OCI-LY1 (cell line): ENCODE results near the gene PHLDB2.

Experiments
- H2AFZ ChIP-seq: fragments of 200-600 bp; sonication (generic), shearing (Covaris generic); 2 replicates; pipeline ENCODE4 v1.6.0; 2014; ENCODE audit warnings: antibody characterized with exemption, mild to moderate bottlenecking, low read length
- H3F3A ChIP-seq: fragments of 200-600 bp; sonication (generic), shearing (Covaris generic); 2 replicates; pipeline ENCODE4 v1.6.0; 2014; ENCODE audit warnings: mild to moderate bottlenecking, antibody characterized with exemption, low read length, moderate library complexity; ENCODE audit not compliant: insufficient read depth
- H3K27ac ChIP-seq: fragments of 200-600 bp; sonication (generic); 2 replicates; pipeline ENCODE4 v1.5.1; 2014; ENCODE audit warnings: low read length, mixed run types, mild to moderate bottlenecking, low read depth; ENCODE audit not compliant: poor library complexity, severe bottlenecking
- H3K27me3 ChIP-seq: fragments of 200-600 bp; sonication (generic); 2 replicates; pipeline ENCODE4 v1.6.0; 2014; ENCODE audit warnings: antibody characterized with exemption, mild to moderate bottlenecking, low read length, moderate library complexity; ENCODE audit not compliant: insufficient read depth
- H3K36me3 ChIP-seq: fragments of 200-600 bp; sonication (generic); 2 replicates; pipeline ENCODE4 v1.6.1; 2014; ENCODE audit warnings: mild to moderate bottlenecking, antibody characterized with exemption, low read length, moderate library complexity, mixed read lengths; ENCODE audit not compliant: insufficient read depth
- H3K4me1 ChIP-seq: fragments of 200-600 bp; sonication (generic); 2 replicates; pipeline ENCODE4 v1.5.1; 2014; ENCODE audit warnings: mild to moderate bottlenecking, low read length, moderate library complexity; ENCODE audit not compliant: insufficient read depth, severe bottlenecking
- H3K4me2 ChIP-seq: fragments of 200-600 bp; sonication (generic), shearing (Covaris generic); 2 replicates; pipeline ENCODE4 v1.6.1; 2014; ENCODE audit warnings: low read length
- H3K4me3 ChIP-seq: fragments of 200-600 bp; sonication (generic); 2 replicates; pipeline ENCODE4 v1.5.1; 2014; ENCODE audit warnings: low read length, low read depth, mild to moderate bottlenecking, mixed read lengths; ENCODE audit not compliant: poor library complexity, severe bottlenecking
- H3K79me2 ChIP-seq: fragments of 200-600 bp; shearing (Covaris generic); 2 replicates; pipeline ENCODE4 v1.6.1; 2016; ENCODE audit warnings: mixed run types, low read length, mixed read lengths; ENCODE audit not compliant: insufficient read depth
- H3K9ac ChIP-seq: fragments of 200-600 bp; sonication (generic), shearing (Covaris generic); 2 replicates; pipeline ENCODE4 v1.6.1; 2014; ENCODE audit warnings: mild to moderate bottlenecking, low read length, mixed read lengths
- H3K9me2 ChIP-seq: fragments of 200-600 bp; sonication (generic), shearing (Covaris generic); 2 replicates; pipeline ENCODE4 v1.6.1; 2014; ENCODE audit warnings: low read depth, mild to moderate bottlenecking, low read length, mixed read lengths
- H3K9me3 ChIP-seq: fragments of 200-600 bp; shearing (Covaris generic); 2 replicates; pipeline ENCODE4 v1.6.1; 2014; ENCODE audit warnings: low read length, mixed read lengths
- H4K20me1 ChIP-seq: fragments of 200-600 bp; sonication (generic), shearing (Covaris generic); 2 replicates; pipeline ENCODE4 v1.6.0; 2016; ENCODE audit warnings: mild to moderate bottlenecking, low read length; ENCODE audit not compliant: insufficient read depth
- EZH2 ChIP-seq: fragments of 200-600 bp; sonication (generic), shearing (Covaris generic); IDR thresholded peaks from 2 replicates; pipeline ENCODE4 v1.8.0; 2017; ENCODE audit warnings: borderline replicate concordance, mixed run types, mild to moderate bottlenecking, antibody characterized with exemption, low read length, moderate library complexity, mixed read lengths
- TF ChIP-seq, protein P1 (sequence below): fragments of 200-600 bp; sonication (generic), shearing (Covaris generic); IDR thresholded peaks from 2 replicates; pipeline ENCODE4 v1.5.1; 2017; ENCODE audit warnings: mild to moderate bottlenecking, antibody characterized with exemption, low read length, moderate library complexity, mixed read lengths

PHLDB2 gene

DNA sequence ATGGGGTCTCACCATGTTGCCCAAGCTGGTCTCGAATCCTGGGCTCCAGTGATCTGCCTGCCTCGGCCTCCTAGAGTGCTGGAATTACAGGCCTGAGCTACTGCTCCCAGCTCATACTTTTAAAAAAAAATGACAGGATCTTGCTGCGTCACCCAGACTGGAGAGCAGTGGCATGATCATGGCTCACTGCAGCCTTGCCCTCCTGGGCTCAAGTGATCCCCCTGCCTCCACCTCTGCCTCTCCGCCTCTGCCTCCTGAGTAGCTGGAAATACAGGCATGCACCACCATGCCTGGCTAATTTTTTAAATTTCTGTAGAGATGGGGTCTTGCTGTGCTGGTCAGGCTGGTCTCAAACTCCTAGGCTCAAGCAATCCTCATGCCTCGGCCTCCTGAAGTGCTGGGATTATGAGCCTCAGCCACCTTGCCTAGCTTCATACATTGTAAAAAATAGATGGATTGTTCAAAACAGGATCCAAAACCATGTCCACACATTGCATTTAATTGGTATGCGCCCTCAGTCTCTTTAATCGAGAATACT is 8.9 kb downstream of the PHLDB2 start:
- H3K4me1 ChIP-seq: no peaks in the 10 kb centered on the region
- no peak overlapping the region for H3K27ac ChIP-seq
- no peaks in the 10 kb centered on the region for H3K36me3 ChIP-seq
- no peaks in the 10 kb centered on the region for H3K79me2 ChIP-seq
- no peak overlapping the region for H3K9ac ChIP-seq
- TF ChIP-seq, protein P1, sequence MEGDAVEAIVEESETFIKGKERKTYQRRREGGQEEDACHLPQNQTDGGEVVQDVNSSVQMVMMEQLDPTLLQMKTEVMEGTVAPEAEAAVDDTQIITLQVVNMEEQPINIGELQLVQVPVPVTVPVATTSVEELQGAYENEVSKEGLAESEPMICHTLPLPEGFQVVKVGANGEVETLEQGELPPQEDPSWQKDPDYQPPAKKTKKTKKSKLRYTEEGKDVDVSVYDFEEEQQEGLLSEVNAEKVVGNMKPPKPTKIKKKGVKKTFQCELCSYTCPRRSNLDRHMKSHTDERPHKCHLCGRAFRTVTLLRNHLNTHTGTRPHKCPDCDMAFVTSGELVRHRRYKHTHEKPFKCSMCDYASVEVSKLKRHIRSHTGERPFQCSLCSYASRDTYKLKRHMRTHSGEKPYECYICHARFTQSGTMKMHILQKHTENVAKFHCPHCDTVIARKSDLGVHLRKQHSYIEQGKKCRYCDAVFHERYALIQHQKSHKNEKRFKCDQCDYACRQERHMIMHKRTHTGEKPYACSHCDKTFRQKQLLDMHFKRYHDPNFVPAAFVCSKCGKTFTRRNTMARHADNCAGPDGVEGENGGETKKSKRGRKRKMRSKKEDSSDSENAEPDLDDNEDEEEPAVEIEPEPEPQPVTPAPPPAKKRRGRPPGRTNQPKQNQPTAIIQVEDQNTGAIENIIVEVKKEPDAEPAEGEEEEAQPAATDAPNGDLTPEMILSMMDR: no peak
- TF ChIP-seq EZH2: no peak
- no peak overlapping the region for H3K4me2 ChIP-seq
- no peak overlapping the region for H3K4me3 ChIP-seq
- no peak overlapping the region for H2AFZ ChIP-seq
- H3K9me3 ChIP-seq: no peaks in the 10 kb centered on the region
- H3K9me2 ChIP-seq: no peaks in the 10 kb centered on the region
- H3K27me3 ChIP-seq: no peaks in the 10 kb centered on the region
- no peaks in the 10 kb centered on the region for H3F3A ChIP-seq
- no peaks in the 10 kb centered on the region for H4K20me1 ChIP-seq

DNA sequence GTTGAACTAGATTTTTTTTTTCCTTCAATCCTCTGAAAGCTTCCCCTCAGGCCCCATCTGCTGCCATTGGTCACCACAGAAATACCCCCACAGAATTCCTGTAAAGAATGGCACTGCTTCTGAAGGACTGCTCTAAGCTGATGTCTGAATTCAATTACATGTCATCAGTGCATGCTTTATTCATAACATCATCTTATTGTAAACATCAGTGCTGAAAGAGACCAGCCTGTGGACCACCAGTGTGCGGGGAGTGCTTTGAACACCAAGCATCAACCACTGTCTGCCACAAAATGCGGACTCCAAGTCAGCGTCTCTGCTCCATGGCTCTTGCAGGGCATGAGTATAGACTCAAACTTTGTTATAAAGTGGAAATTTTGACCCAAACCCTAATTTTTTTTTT is 11.6 kb downstream of the PHLDB2 start:
- Histone ChIP-seq H4K20me1 (no peaks in the 10 kb centered on the region), H3K27ac (no peak overlapping the region), H3K4me2 (no peak overlapping the region), H2AFZ (no peak overlapping the region), H3K36me3 (no peaks in the 10 kb centered on the region), H3K4me1 (no peaks in the 10 kb centered on the region), H3K27me3 (no peaks in the 10 kb centered on the region), H3K9ac (no peak overlapping the region), H3K9me3 (no peaks in the 10 kb centered on the region), H3K79me2 (no peaks in the 10 kb centered on the region), H3F3A (no peaks in the 10 kb centered on the region), H3K4me3 (no peak overlapping the region), H3K9me2 (no peaks in the 10 kb centered on the region)
- TF ChIP-seq EZH2: no peak
- TF ChIP-seq, protein P1: no peak

DNA sequence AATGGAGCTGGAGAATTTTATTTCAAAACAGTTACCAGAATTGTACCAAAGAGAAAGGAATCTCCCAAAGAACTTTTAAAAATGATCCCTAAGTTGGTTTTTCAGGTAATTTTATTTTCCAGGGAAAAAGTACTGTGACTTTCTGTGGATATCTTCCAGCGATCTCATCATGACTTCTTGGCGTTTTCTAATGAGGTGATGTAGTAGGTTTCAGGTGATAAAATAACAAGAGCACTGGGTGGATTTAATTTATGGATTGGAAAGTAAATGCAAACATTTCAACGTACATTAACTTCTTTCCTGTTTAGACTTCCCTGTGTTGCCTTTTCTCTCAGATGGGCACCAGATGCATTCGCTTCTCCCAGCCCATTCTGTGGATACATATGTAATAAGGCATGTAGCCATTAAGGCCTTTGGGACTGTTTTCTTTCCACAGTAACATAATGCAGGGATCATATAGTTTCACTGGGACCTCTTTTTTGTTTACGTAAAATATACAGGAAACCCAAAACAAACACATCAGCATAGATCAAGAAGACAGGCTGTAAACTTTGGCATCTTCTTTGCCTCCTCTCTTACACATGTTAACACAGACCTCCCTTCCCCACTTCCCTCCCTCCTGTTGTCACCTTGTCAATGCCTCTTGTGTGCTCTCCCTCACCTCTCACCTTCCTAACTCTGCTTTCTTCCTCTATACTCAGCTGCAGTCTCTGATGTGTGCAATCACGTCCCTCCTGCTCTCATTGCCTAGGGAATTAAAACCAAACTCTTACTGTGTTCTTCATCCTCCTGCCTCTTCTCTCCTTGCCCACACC is 13.0 kb downstream of the PHLDB2 start:
- H3K9me2 ChIP-seq: no peaks in the 10 kb centered on the region
- no peaks in the 10 kb centered on the region for H3K79me2 ChIP-seq
- no peak overlapping the region for H3K4me2 ChIP-seq
- no peaks in the 10 kb centered on the region for H3K27me3 ChIP-seq
- H3K4me3 ChIP-seq: no peak overlapping the region
- H2AFZ ChIP-seq: no peak overlapping the region
- TF ChIP-seq EZH2: no peak
- TF ChIP-seq, protein P1: no peak
- no peaks in the 10 kb centered on the region for H4K20me1 ChIP-seq
- no peaks in the 10 kb centered on the region for H3F3A ChIP-seq
- H3K9me3 ChIP-seq: no peaks in the 10 kb centered on the region
- H3K9ac ChIP-seq: no peak overlapping the region
- no peaks in the 10 kb centered on the region for H3K4me1 ChIP-seq
- H3K36me3 ChIP-seq: no peaks in the 10 kb centered on the region
- H3K27ac ChIP-seq: no peak overlapping the region
